Activated CD4-positive, alpha-beta T cell treated with anti-CD3 and anti-CD28 coated beads for 4 hours (primary cell): Measurements from ENCODE around the gene ZNF641.
"Not testable (repeated sequence)": the region's sequence is repeated elsewhere in the genome, so short reads cannot be mapped to it uniquely, and the experiment has no call there.

Experiments used
- DNase-seq, 2 donors: peaks; one replicate each; pipeline ENCODE4 v3.0.0-alpha.2; 2020

Gene ZNF641

GRCh38 chr12:48333680-48334079, 17.0 kb downstream of the ZNF641 start:
- DNase-seq = not testable (repeated sequence)

GRCh38 chr12:48331399-48331798, 19.3 kb downstream of the ZNF641 start:
- DNase-seq = no peak

- DNase-seq = no peak
Measured at GRCh38 chr12:48329199-48329939, 21.4 kb downstream of the ZNF641 start.

- no peak for DNase-seq
Measured at GRCh38 chr12:48316491-48316890, 34.2 kb downstream of the ZNF641 start.

- DNase-seq = no peak
Measured at GRCh38 chr12:48311313-48311712, 39.4 kb downstream of the ZNF641 start.

GRCh38 chr12:48307269-48307668, 43.5 kb downstream of the ZNF641 start:
- no peak for DNase-seq

GRCh38 chr12:48305190-48305589, 45.5 kb downstream of the ZNF641 start:
- no peak for DNase-seq

GRCh38 chr12:48302161-48302911, 48.4 kb downstream of the ZNF641 start:
- no peak for DNase-seq

GRCh38 chr12:48300774-48301173, 49.9 kb downstream of the ZNF641 start:
- no peak for DNase-seq

- peak; percentile 33 to 36 for DNase-seq
Measured at GRCh38 chr12:48296586-48297282, 54.0 kb downstream of the ZNF641 start.

- DNase-seq = no peak
Measured at GRCh38 chr12:48292040-48292439, 58.7 kb downstream of the ZNF641 start.

GRCh38 chr12:48291511-48291910, 59.2 kb downstream of the ZNF641 start:
- no peak for DNase-seq

- DNase-seq = no peak
Measured at GRCh38 chr12:48288387-48289268, 62.1 kb downstream of the ZNF641 start.
